Activated CD4-positive, CD25-positive, alpha-beta regulatory T cell (primary cell): Measurements from ENCODE around the gene RNF167.
A peak's percentile ranks its signal among the peaks of the same experiment; 100 is the strongest.
"Not testable (repeated sequence)": the region's sequence is repeated elsewhere in the genome, so short reads cannot be mapped to it uniquely, and the experiment has no call there.

Experiments
- DNase-seq, 4 experiments: peaks; one replicate each; lab custom pipeline; 2025; lab: John Stamatoyannopoulos, UW

The RNF167 gene

GRCh38 chr17:4902540-4902939 is 37.5 kb upstream of the RNF167 start:
- DNase-seq = no peak

GRCh38 chr17:4903051-4903818 is 36.8 kb upstream of the RNF167 start, which contains the start of gene CHRNE:
CHRNE (minus strand) TSS chr17:4903098; CDS start chr17:4903063, 35 bp downstream.
- peak; percentile 46 to 53 (median 50) for DNase-seq

- not testable (repeated sequence) for DNase-seq
Observed at GRCh38 chr17:4906642-4907041, 33.4 kb upstream of the RNF167 start.

GRCh38 chr17:4908301-4908700 is 31.8 kb upstream of the RNF167 start:
- no peak for DNase-seq

- peak; percentile 33 to 59 (median 46) for DNase-seq
Observed at GRCh38 chr17:4908711-4909496, 31.2 kb upstream of the RNF167 start.

- no peak for DNase-seq
Observed at GRCh38 chr17:4913994-4914393, 26.1 kb upstream of the RNF167 start.

GRCh38 chr17:4914551-4914950 is 25.5 kb upstream of the RNF167 start:
- DNase-seq = not testable (repeated sequence)

GRCh38 chr17:4919511-4920047 is 20.5 kb upstream of the RNF167 start:
- no peak for DNase-seq

GRCh38 chr17:4920351-4921048 is 19.6 kb upstream of the RNF167 start:
- no peak for DNase-seq

GRCh38 chr17:4921320-4921719 is 18.7 kb upstream of the RNF167 start:
- no peak for DNase-seq

- not testable (repeated sequence) for DNase-seq
Observed at GRCh38 chr17:4926577-4927335, 13.3 kb upstream of the RNF167 start.

GRCh38 chr17:4928881-4929280 is 11.2 kb upstream of the RNF167 start:
- no peak for DNase-seq

- DNase-seq = no peak
Observed at GRCh38 chr17:4931963-4932362, 8.1 kb upstream of the RNF167 start, which contains the start of gene GP1BA. GP1BA (plus strand) TSS chr17:4932277; CDS start chr17:4932605, 328 bp downstream.

- no peak for DNase-seq
Observed at GRCh38 chr17:4932756-4933155, 7.3 kb upstream of the RNF167 start.

GRCh38 chr17:4933646-4934045 is 6.4 kb upstream of the RNF167 start:
- no peak for DNase-seq

GRCh38 chr17:4934173-4934979 is 5.7 kb upstream of the RNF167 start:
- DNase-seq = no peak

- DNase-seq = no peak
Observed at GRCh38 chr17:4935650-4936049, 4.4 kb upstream of the RNF167 start.

- no peak for DNase-seq
Observed at GRCh38 chr17:4936436-4936835, 3.6 kb upstream of the RNF167 start.

- no peak for DNase-seq
Observed at GRCh38 chr17:4937553-4937952, 2.5 kb upstream of the RNF167 start.

GRCh38 chr17:4938069-4938491 is 2.0 kb upstream of the RNF167 start:
- DNase-seq = no peak
